ENCODE results near the gene FLNB. TPM values are rescaled to one million over a fixed set of nuclear protein-coding genes. Genes with fewer than 3 reads are reported as not detected.

FLNB gene
- total RNA-seq, 4 donors from 2014 or later = 282 to 707 (median 563) TPM

DNA sequence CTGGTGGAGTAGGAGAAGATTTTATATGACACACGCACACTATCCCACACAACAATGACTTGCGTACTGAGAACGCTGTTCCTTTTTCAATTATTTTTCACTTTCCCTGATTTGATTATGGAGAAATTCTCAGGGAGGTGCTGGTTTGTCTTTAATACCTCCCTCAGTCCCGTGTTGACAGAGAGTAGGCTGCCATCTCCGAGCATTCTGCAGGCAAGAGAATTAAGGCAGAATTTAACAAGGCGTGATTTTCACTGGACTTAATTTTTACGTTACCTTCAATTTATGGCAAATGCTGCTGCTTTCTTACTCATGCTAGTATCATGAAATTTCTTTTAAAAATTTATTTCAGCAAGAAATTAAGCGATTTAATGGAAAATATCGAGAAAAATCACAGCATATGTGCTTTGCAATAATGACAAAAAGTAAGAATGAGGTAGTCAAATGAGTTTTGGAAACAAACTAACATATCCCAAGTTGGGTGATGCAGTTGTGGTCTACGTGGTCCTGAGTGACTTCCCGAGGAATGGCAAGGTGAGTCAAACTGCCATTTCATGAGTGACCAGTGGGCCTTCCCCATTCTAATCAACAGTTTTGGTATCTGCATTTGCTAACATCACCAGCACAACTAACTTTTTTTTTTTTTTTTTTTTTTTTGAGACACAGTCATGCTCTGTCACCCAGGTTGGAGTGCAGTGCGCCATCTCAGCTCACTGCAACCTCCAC lies 185.6 kb downstream of the FLNB start:
- intact Hi-C loops (cut with DNase I; ENCODE audit: low total_unique reads) = no loop called here
- Histone ChIP-seq H3K4me3 (no peak overlapping the region), H3K36me3 (no peaks in the 10 kb centered on the region), H3K27me3 (no peaks in the 10 kb centered on the region), H3K4me1 (peaks cover 0 to 3% (median 0%) of the 10 kb centered on the region in 4 donors), H3K27ac (no peak overlapping the region), H3K9me3 (no peaks in the 10 kb centered on the region)
- 94 to 96% methylated on average over 11 to 12 of the region's 12 CpGs for WGBS, 2 donors (ENCODE audit: low coverage in 1 of 2)
- in situ Hi-C loops (cut with MboI; ENCODE audit: low pct_ligation_motif_present in 1 of 4, low pct_unique_long_range_greater_than_20kb in 1 of 4, low sequenced_read_pairs in 3 of 4) = loop anchor here in 1 of 4 donors (25.0 kb wide), 1 partner anchor 218 kb away; no protein-coding TSS in a partner anchor
- TF ChIP-seq POLR2AphosphoS5 (IDR thresholded peaks at IDR 0.05) (no peak), POLR2A (IDR thresholded peaks at IDR 0.05) (no peak), EP300 (IDR thresholded peaks at IDR 0.05; ENCODE audit: low read depth) (no peak)
- TF ChIP-seq, protein P1, sequence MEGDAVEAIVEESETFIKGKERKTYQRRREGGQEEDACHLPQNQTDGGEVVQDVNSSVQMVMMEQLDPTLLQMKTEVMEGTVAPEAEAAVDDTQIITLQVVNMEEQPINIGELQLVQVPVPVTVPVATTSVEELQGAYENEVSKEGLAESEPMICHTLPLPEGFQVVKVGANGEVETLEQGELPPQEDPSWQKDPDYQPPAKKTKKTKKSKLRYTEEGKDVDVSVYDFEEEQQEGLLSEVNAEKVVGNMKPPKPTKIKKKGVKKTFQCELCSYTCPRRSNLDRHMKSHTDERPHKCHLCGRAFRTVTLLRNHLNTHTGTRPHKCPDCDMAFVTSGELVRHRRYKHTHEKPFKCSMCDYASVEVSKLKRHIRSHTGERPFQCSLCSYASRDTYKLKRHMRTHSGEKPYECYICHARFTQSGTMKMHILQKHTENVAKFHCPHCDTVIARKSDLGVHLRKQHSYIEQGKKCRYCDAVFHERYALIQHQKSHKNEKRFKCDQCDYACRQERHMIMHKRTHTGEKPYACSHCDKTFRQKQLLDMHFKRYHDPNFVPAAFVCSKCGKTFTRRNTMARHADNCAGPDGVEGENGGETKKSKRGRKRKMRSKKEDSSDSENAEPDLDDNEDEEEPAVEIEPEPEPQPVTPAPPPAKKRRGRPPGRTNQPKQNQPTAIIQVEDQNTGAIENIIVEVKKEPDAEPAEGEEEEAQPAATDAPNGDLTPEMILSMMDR (IDR thresholded peaks at IDR 0.05) = no peak
- DNase-seq = no peak

DNA sequence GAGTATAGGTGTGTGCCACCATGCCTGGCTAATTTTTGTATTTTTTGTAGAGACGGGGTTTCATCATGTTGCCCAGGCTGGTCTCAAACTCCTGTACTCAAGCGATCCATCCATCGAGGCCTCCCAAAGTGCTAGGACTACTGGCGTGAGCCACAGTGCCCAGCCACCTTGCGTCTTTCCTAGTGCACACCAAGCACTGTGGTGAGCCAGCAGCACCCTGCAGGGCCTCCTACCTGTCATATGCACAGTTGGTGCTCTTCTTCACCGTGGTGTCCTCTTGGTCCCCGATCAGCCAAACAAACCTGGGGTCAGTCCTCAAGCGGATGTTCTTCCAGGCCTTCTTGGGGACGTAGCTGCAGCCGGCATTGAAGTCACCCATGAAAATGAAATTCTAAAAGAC lies 189.4 kb downstream of the FLNB start:
- no peak overlapping the region for H3K27ac ChIP-seq
- WGBS, 2 donors (ENCODE audit: low coverage in 1 of 2) = 67 to 91% methylated on average over 1 to 10 of the region's 10 CpGs

GRCh38 chr3:58198362-58198761 lies 190.1 kb downstream of the FLNB start:
- DNase-seq = no peak
- WGBS, 2 donors (ENCODE audit: low coverage in 1 of 2) = 84 to 91% methylated on average over 6 to 8 of the region's 8 CpGs
- no peaks in the 10 kb centered on the region for H3K27me3 ChIP-seq
- H3K36me3 ChIP-seq = no peaks in the 10 kb centered on the region
- H3K4me1 ChIP-seq = peaks cover 0 to 5% (median 2%) of the 10 kb centered on the region in 4 donors
- intact Hi-C loops (cut with DNase I; ENCODE audit: low total_unique reads) = no loop called here
- no peaks in the 10 kb centered on the region for H3K9me3 ChIP-seq
- H3K27ac ChIP-seq = no peak overlapping the region
- no peak overlapping the region for H3K4me3 ChIP-seq
- in situ Hi-C loops (cut with MboI; ENCODE audit: low pct_ligation_motif_present in 1 of 4, low pct_unique_long_range_greater_than_20kb in 1 of 4, low sequenced_read_pairs in 3 of 4) = loop anchor here in 1 of 4 donors (25.0 kb wide), 1 partner anchor 214 kb away; no protein-coding TSS in a partner anchor
- TF ChIP-seq, protein P1 (IDR thresholded peaks at IDR 0.05) = no peak
- TF ChIP-seq POLR2A (IDR thresholded peaks at IDR 0.05) = no peak

More for the DNA sequence above, 189.4 kb downstream of the FLNB start:
- intact Hi-C loops (cut with DNase I; ENCODE audit: low total_unique reads) = no loop called here
- Histone ChIP-seq H3K9me3 (no peaks in the 10 kb centered on the region), H3K4me3 (no peak overlapping the region), H3K4me1 (peaks cover 0 to 5% (median 2%) of the 10 kb centered on the region in 4 donors), H3K36me3 (no peaks in the 10 kb centered on the region), H3K27me3 (no peaks in the 10 kb centered on the region)
- DNase-seq = no peak
- in situ Hi-C loops (cut with MboI; ENCODE audit: low pct_ligation_motif_present in 1 of 4, low pct_unique_long_range_greater_than_20kb in 1 of 4, low sequenced_read_pairs in 3 of 4) = loop anchor here in 1 of 4 donors (25.0 kb wide), 1 partner anchor 215 kb away; no protein-coding TSS in a partner anchor
- TF ChIP-seq, protein P1 (IDR thresholded peaks at IDR 0.05) = no peak
- no peak for TF ChIP-seq POLR2A (IDR thresholded peaks at IDR 0.05)
- no peak for TF ChIP-seq POLR2AphosphoS5 (IDR thresholded peaks at IDR 0.05)
- TF ChIP-seq EP300 (IDR thresholded peaks at IDR 0.05; ENCODE audit: low read depth) = no peak

- Histone ChIP-seq H3K36me3 (no peaks in the 10 kb centered on the region), H3K27ac (no peak overlapping the region), H3K27me3 (no peaks in the 10 kb centered on the region), H3K9me3 (no peaks in the 10 kb centered on the region), H3K4me3 (no peak overlapping the region), H3K4me1 (peaks cover 0 to 5% (median 2%) of the 10 kb centered on the region in 4 donors)
- intact Hi-C loops (cut with DNase I; ENCODE audit: low total_unique reads) (no loop called here), in situ Hi-C loops (cut with MboI; ENCODE audit: low pct_ligation_motif_present in 1 of 4, low pct_unique_long_range_greater_than_20kb in 1 of 4, low sequenced_read_pairs in 3 of 4) (loop anchor here in 1 of 4 donors (25.0 kb wide), 1 partner anchor 213 kb away; no protein-coding TSS in a partner anchor)
- no peak for TF ChIP-seq EP300 (IDR thresholded peaks at IDR 0.05; ENCODE audit: low read depth)
- TF ChIP-seq, protein P1 (IDR thresholded peaks at IDR 0.05) = no peak
- TF ChIP-seq POLR2AphosphoS5 (IDR thresholded peaks at IDR 0.05) = no peak
- TF ChIP-seq POLR2A (IDR thresholded peaks at IDR 0.05) = no peak
- no peak for DNase-seq
Observed at GRCh38 chr3:58198804-58199203, 190.6 kb downstream of the FLNB start.
